Stimulated activated CD8-positive, alpha-beta memory T cell treated with anti-CD3 and anti-CD28 coated beads, Interleukin-12 subunit alpha, Interleukin-12 subunit beta, amount 100 ng/mL, for 24 hours (primary cell): Measurements from ENCODE around the gene GPRC5C.

Experiments used
- DNase-seq: peaks from one replicate; pipeline ENCODE4 v3.0.0-alpha.2; 2020; ENCODE audit errors: extremely low read depth

The GPRC5C gene

DNA sequence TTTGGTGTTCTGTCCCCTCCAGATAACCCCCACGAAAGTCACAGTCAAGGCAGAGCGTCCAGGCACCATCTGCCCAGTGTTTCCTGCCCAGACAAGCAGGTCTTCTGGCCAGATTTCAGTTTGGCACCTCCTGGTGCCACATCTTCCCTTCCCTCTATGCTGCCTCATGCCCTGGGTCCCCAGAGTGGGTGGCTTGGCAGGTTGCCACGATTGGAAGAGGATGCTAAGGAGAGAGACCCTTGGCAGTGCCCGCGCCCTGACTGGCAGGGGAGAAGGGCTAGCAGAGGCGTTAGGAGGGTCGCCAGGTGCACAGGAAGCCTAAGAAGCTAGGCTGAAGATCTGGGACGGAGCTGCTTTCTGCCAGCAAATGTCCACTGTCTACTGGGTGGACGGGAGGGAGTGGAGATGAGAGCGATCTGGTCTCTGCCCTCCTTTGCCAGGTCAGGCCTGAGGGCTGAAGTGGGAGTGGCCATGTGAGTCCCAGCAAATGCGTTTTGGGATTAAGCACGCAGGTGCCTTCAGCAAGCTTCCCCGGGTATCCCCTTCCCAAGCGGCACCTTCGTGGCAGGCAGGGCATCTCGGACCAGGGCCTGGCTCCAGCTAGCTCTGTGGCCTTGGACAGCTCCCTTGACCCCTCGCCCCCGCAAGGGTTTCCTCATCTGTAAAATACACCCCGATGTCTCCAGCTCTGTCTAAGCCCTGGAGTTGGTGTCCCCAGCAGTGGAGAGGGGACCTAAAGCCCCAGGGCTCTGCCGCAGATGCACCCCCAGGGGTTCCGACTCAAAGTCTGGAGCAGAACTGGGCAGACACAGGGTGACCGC, 21.2 kb downstream of the GPRC5C start:
- no peak for DNase-seq

GRCh38 chr17:74453665-74454196, 21.8 kb downstream of the GPRC5C start:
- no peak for DNase-seq

GRCh38 chr17:74454197-74455024, 22.5 kb downstream of the GPRC5C start:
- DNase-seq: peak; percentile 57

- no peak for DNase-seq
Measured at GRCh38 chr17:74455025-74455545, 23.2 kb downstream of the GPRC5C start.

DNA sequence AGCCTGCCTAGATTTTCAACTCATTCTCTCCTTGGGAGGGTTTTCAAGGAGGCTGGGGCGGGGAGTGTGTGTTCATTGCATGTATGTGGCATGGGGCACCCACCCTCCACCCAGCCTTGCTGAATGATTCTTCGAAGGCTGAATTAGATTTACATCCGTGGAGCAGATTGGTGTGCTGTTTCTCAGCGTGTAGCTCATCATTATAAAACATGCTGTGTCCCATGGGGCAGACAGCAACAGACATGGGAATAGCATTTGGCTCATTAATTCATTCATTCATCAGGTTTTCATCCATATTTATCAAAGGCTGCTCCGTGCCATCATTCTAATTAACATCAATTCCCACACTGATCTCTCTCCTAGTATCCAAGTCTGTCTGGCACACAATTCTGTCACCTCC, 23.9 kb downstream of the GPRC5C start:
- no peak for DNase-seq

DNA sequence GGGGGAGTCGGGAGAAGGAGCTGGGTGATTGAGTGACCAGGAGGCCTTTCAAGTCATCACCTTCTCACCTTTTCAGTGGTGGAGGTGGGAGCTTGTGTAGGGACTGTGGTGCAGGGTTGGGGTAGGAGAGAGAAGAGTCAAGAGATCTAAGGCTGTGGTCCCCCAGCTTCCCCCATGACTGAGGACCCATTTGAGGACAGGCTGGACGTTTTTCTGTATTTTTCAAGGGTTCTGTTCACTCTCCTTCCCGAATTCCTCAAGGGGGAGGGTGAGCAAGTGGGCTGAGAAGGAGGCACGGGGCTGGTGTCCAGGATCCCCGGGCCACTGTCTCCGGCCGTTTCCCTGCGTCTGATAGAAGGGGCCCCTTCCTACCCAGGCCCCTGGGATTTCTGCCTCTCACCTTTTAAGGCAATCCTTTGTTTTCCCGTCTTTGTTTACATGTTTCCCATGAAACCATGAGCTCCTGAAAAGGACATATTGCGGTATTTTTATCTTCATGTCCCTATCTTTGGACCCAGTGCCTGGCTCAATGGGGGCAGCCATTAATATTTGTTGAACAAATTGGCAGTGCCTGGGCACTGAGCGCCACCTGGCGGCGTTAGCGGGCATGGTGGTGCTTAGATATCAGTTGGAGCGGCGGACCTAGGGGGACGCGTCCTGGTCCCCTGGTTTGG, 25.4 kb downstream of the GPRC5C start:
- DNase-seq: peak; percentile 53

GRCh38 chr17:74457820-74458166, 25.9 kb downstream of the GPRC5C start:
- DNase-seq: no peak

- no peak for DNase-seq
Measured at GRCh38 chr17:74458835-74459234, 26.9 kb downstream of the GPRC5C start.

GRCh38 chr17:74459622-74460021, 27.7 kb downstream of the GPRC5C start:
- no peak for DNase-seq

DNA sequence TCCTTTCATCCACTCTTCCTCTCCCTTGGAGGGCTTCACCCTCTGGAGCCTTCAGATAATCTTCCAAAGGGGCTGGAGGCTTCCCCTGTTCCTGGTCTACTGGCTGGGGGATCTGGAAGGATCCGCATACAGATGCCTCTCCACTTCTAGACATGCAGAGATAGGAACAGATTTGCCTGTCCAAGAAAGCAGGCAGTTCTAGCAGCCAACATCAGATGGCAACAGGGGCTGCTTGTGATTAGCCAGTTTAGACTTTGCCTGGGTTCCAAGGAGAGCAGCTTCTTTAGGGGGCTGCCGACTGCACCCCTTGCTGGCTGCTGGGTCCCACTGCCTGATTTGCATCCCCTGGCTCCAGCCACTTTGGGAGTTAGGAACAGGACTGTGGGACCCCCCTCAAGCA, 28.4 kb downstream of the GPRC5C start:
- no peak for DNase-seq

DNA sequence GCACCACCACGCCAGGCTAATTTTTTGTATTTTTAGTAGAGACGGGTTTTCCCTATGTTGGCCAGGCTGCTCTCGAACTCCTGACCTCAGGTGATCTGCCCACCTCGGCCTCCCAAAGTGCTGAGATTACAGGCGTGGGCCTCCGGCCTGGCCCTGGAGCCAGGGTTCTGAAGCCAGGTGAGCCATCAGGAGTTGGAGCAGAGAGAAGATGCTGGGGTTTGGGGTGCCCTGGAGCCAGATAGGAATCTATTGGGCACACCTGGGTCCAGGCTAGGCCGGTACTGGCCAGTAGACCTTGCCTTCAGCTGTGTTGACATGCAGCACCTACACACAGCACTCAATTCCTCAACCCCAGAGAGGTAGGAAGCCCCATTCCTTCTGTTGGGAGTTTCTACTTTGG, 29.1 kb downstream of the GPRC5C start:
- DNase-seq: no peak

DNA sequence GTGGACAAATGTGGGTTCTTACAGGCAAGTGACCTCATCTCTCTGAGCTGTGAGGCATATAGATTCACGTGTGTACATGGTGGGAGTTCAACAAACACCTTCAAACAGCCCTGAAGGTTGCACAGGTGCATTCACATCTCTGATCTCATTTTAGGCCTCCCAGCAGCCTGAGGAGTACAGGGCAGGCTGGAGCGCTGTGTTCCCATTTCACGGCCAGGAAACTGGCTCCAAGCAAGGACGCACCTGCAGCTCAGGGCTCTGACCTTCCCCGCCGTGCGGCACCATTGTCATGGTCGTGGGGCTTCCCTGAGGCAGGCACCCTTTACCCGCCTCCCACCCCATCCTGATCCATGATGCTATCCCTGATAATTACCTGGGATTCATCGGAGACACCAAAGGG, 29.7 kb downstream of the GPRC5C start:
- no peak for DNase-seq

DNA sequence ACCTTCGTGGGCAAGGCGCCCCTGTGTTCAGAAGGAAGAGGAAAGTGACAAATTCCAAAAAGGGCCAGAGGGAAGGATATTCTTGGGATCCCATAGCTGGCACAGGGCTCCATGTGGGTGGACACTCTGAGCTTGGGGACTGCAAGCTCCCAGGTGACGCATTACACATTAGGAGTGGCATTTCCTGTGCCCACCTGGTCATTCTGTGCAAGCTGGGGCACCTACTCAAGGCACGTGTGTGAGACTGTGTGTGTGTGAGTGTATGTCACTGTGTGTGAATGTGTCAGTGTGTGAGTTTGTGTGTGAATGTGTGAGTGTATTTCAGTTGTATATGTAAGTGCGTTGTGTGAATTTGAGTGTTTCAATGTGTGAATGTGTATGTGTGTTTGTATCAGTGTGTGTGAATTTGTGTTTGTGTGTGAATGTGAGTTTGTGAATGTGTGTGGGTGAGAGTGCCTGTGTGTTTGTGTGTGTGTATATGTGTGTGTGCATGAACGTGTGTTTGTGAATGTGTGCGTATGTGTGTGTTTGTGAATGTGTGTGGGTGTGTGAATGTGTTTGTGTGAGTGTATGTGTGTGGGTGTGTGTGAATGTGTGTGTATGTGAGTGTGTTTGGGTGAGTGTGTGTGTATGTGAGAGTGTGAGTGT, 33.0 kb downstream of the GPRC5C start:
- no peak for DNase-seq

GRCh38 chr17:74465378-74466110, 33.7 kb downstream of the GPRC5C start:
- DNase-seq: no peak

DNA sequence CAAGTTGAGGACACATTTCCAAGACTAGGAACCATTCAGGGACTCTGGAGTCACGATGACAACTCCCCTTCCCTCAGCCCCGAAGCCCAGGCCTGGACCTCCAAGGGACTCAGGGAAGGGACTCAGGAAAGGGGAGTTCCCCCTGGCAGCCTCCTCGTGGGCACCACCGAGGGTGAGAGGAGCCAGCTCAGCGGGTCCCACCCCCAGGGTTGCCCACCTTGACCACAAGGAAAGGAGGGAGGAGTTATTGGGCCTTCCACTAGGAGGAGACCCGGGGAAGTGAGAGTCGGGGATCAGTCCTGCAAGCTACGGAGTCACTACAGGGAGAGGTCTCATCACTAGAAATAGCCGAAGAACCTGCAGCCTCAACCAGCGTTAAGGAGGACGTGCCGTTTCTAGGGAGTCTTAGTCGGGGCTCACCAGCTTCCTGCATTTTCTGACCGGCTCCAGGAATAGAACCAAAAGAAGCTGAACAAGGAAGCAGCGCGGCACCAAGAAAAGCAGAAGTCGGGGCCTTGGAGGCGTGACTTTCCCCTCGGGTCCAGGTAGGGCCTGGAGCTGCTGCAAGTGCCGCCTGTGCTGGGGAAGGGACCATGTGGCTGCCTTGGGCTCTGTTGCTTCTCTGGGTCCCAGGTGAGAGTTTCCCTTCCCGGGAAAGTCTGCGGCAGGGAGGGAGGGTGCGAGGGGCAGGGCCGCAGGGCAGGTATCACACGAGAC, 34.4 kb downstream of the GPRC5C start, which contains the start of gene CD300A:
Gene CD300A (plus strand): TSS at position 524 of the 717 bp plus-strand sequence. CDS start 70 bp downstream, at position 594.
- DNase-seq: no peak

GRCh38 chr17:74466828-74467184, 34.9 kb downstream of the GPRC5C start:
- DNase-seq: no peak

DNA sequence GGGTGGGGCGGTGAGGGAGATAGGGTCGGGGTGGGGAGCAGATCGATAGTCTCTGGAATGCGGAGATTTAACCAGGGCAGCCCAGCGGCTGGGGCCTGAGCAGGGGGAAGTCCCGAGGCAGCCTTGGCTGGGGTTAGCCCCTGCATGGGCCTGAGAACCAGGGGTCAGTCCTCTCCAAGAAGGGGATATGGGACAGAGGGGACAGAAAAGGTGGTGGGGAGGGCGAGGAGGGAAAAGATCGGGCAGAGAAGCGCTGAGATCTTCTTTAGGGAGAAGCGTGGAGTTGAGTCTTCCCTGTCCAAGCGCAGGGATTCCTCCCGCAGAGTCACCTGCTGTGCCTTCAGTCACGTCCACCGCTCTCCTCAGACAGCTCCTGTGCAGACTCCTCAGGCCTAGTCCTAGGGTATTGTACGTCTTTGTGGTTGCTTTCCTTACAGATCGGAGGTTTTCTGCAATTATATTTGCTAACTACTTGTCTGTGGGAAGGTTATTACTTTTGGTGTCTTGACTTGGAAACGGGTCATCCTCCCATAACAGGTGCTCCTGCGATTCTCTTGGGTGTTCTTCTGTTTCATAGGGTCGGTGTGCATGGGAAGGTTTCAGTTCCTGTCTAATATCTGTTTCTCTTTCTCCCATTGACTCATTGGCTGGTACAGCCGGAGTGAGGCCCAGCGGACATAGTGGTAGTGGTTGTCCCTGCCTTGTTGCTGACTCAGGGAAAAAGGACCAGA, 35.5 kb downstream of the GPRC5C start:
- no peak for DNase-seq

DNA sequence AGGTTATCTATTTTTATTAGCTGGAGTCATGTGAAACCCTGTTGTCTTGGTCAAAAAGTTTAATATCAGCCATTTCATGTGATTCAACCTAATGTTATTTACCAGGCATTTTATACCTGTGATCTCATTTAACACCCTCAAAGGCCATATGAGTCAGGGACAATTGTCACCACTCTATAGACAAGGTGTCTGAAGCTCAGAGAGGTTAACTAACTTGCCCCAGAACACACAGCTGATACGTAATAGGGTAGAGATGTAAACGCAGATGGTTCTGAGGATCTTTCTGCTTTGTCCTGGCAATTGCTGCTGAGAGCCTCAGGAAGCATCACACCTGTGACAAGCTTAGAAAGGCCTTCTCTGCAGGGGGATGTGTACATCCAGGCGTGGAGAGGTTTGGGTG, 39.5 kb downstream of the GPRC5C start:
- DNase-seq: no peak

- no peak for DNase-seq
Measured at GRCh38 chr17:74472890-74473289, 41.0 kb downstream of the GPRC5C start.
